IPS DF 19.7 (cell line): ENCODE results near the gene CALHM2.
"Not testable (repeated sequence)": the region's sequence is repeated elsewhere in the genome, so short reads cannot be mapped to it uniquely, and the experiment has no call there.

Source experiments
- DNase-seq: peaks from one replicate; pipeline ENCODE4 v3.0.0-alpha.2; 2013; ENCODE audit warnings: low read depth, low spot score

CALHM2 gene

GRCh38 chr10:103419101-103419500, 33.1 kb downstream of the CALHM2 start:
- no peak for DNase-seq

GRCh38 chr10:103417601-103418000, 34.6 kb downstream of the CALHM2 start:
- DNase-seq = no peak

- DNase-seq = not testable (repeated sequence)
These were observed 35.1 kb downstream of the CALHM2 start for GRCh38 chr10:103417148-103417469.

GRCh38 chr10:103416436-103417147, 35.6 kb downstream of the CALHM2 start:
- DNase-seq = no peak

- no peak for DNase-seq
These were observed 36.6 kb downstream of the CALHM2 start for GRCh38 chr10:103415581-103415980.

GRCh38 chr10:103413564-103413963, 38.6 kb downstream of the CALHM2 start:
- no peak for DNase-seq

- no peak for DNase-seq
These were observed 54.9 kb downstream of the CALHM2 start for GRCh38 chr10:103397191-103397825.

GRCh38 chr10:103396789-103397087, 55.4 kb downstream of the CALHM2 start:
- DNase-seq = no peak
